Fibroblast of pulmonary artery (primary cell): ENCODE measurements around the gene PEX11G.

Source experiments
- DNase-seq: peaks from one replicate; pipeline ENCODE4 v3.0.0-alpha.2; 2010; ENCODE audit warnings: low read depth
- H3K4me3 ChIP-seq: replicated peaks from 2 replicates; pipeline ENCODE4 v1.5.1; 2011; ENCODE audit warnings: low read depth, mild to moderate bottlenecking, control low read depth, low read length, moderate library complexity
- CTCF ChIP-seq: IDR thresholded peaks from 2 replicates; pipeline ENCODE4 v1.5.1; 2011; ENCODE audit warnings: mild to moderate bottlenecking, control low read depth, low read length, inconsistent platforms; ENCODE audit errors: missing control alignments

Gene PEX11G

GRCh38 chr19:7489609-7490044 is 792 bp upstream of the PEX11G start:
- no peak for TF ChIP-seq CTCF
- H3K4me3 ChIP-seq, result no peak overlapping the region
- DNase-seq, result no peak

GRCh38 chr19:7486923-7487322 is 1.9 kb downstream of the PEX11G start:
- no peak for DNase-seq
- H3K4me3 ChIP-seq, result no peak overlapping the region
- no peak for TF ChIP-seq CTCF

GRCh38 chr19:7483720-7484201 is 5.1 kb downstream of the PEX11G start:
- no peak for TF ChIP-seq CTCF
- H3K4me3 ChIP-seq, result no peak overlapping the region
- peak; percentile 24 for DNase-seq

- no peak for TF ChIP-seq CTCF
- peak; percentile 30 for DNase-seq
- no peak overlapping the region for H3K4me3 ChIP-seq
Measured at GRCh38 chr19:7482584-7483439, 6.0 kb downstream of the PEX11G start.

- DNase-seq, result no peak
- TF ChIP-seq CTCF, result no peak
- H3K4me3 ChIP-seq, result no peak overlapping the region
Measured at GRCh38 chr19:7480970-7481255, 7.9 kb downstream of the PEX11G start.

GRCh38 chr19:7480222-7480969 is 8.4 kb downstream of the PEX11G start:
- DNase-seq, result no peak
- no peak overlapping the region for H3K4me3 ChIP-seq
- TF ChIP-seq CTCF, result no peak
